Stimulated activated CD8-positive, alpha-beta memory T cell treated with anti-CD3 and anti-CD28 coated beads, Interleukin-12 subunit alpha, Interleukin-12 subunit beta, amount 100 ng/mL, for 4 hours (primary cell): ENCODE results near the gene PTH1R.

Experiments
- DNase-seq: peaks from one replicate; pipeline ENCODE4 v3.0.0-alpha.2; 2020; ENCODE audit warnings: low read depth

PTH1R gene

DNA sequence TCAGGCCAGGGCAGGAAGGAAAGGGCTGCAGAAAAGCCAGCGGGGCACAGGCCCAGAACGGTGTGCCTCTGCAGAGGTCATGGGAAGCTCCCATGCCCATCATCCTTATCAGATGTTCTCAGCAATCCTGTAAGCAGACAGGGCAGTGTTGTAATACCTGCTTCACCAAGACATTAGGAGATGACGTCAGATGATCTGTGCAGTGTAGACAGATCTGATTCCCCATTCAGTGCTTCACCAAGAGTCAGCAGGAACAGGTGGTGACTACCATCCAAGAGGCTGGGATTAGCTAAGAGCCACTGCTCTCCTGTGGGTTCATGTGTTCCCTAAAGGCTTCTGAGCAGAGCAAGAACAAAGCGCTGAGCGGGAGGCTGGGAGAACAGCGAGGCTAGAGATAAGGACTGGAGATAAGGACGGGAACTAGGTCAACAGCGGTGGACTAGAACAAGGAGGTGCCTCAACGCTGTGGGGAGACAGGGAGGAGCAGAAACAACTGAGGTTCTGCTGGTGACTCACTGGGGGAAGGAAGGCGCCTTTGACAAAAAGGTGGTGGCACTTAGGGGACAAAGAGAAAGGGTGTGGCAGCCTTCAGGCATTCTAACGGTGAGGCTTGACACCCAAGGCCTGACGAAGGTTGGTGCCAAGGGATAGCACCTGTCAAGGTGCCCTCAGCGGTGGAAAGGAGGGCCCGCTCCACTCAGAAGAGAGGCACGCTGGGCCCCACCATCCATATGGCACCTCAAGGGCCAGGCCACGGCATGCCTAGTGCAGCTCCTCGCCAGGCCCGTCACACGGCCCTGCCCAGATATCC lies 70.7 kb downstream of the PTH1R start:
- DNase-seq: peak; percentile 51

GRCh38 chr3:46948830-46949671 lies 71.5 kb downstream of the PTH1R start:
- no peak for DNase-seq

DNA sequence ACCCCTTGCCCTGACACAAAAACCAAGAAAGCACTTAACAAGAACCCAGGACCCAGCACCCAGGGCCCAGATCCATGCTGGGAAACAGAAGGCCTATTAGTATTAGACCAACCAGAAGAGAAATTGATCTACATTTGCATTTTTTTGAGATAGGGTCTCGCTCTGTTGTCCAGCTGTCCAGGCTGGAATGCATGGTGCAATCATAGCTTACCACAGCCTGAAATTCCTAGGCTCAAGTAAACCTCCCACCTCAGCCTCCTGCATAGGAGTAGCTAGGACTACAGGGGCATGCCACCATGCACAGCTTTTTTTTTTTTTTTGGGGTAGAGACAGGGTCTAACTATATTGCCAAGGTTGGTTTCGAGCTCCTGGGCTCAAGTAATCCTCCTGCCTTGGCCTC lies 72.7 kb downstream of the PTH1R start:
- no peak for DNase-seq

GRCh38 chr3:46950650-46951241 lies 73.2 kb downstream of the PTH1R start:
- DNase-seq: no peak

DNA sequence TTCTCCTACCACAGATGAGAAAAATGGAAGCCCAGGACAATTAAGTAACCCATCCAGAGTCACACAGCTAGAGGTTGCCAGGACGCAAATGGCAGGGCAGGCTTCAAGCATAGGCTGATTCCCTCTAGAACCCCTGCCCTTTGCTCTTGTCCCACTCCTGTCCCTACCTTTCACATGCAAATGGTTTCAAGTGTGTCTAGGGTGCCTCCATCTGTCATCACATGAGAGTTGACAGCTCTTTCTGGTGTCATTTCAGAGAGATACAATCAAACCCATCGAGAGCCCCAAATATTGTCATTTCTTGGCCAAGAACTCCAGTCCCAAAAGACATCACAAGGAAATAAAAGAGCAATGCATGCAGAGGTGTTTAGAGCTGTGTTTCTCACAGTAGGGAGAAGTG lies 75.3 kb downstream of the PTH1R start:
- no peak for DNase-seq
